Osteocyte (in vitro differentiated cells): ENCODE data around the gene DCDC2C. TPM values are rescaled to one million over a fixed set of nuclear protein-coding genes. Genes with fewer than 3 reads are reported as not detected.

Experiments used
- DNase-seq: peaks from one replicate; pipeline ENCODE4 v3.0.0; 2021; ENCODE audit warnings: mixed read lengths; ENCODE audit not compliant: unreplicated experiment; ENCODE audit errors: extremely low spot score
- H3K27ac Mint-ChIP-seq: one replicate; pipeline ENCODE4 v1.8.0; 2021; ENCODE audit warnings: mild to moderate bottlenecking, mixed read lengths; ENCODE audit not compliant: unreplicated experiment
- H3K27me3 Mint-ChIP-seq: one replicate; pipeline ENCODE4 v1.8.0; 2021; ENCODE audit warnings: mixed read lengths; ENCODE audit not compliant: unreplicated experiment
- H3K36me3 Mint-ChIP-seq: one replicate; pipeline ENCODE4 v1.8.0; 2021; ENCODE audit warnings: mixed read lengths; ENCODE audit not compliant: unreplicated experiment
- H3K4me1 Mint-ChIP-seq: one replicate; pipeline ENCODE4 v1.8.0; 2021; ENCODE audit warnings: mixed read lengths; ENCODE audit not compliant: unreplicated experiment
- H3K4me3 Mint-ChIP-seq: one replicate; pipeline ENCODE4 v1.8.0; 2021; ENCODE audit warnings: mild to moderate bottlenecking, moderate library complexity, mixed read lengths; ENCODE audit not compliant: unreplicated experiment
- H3K9me3 Mint-ChIP-seq: one replicate; pipeline ENCODE4 v1.8.0; 2021; ENCODE audit warnings: mixed read lengths; ENCODE audit not compliant: unreplicated experiment
- CTCF ChIP-seq: fragments of 200-600 bp; sonication (generic); IDR thresholded peaks from 2 replicates; pipeline ENCODE4 v1.5.0; 2021; ENCODE audit warnings: antibody characterized with exemption, mild to moderate bottlenecking, moderate library complexity
- total RNA-seq: library from RNA; stranded (reverse); gene quantifications from 2 replicates; pipeline ENCODE4 v1.2.1, GENCODE V29; 2021

DCDC2C gene
- total RNA-seq, 1 donor from 2014 or later, result not detected

GRCh38 chr2:3759331-3759730, 56.0 kb downstream of the DCDC2C start:
- H3K4me1 Mint-ChIP-seq, result peaks cover 4% of the 10 kb centered on the region
- peak; percentile 59 for DNase-seq
- H3K27ac Mint-ChIP-seq, result no peak overlapping the region
- H3K4me3 Mint-ChIP-seq, result no peak overlapping the region
- no peak for TF ChIP-seq CTCF
- no peaks in the 10 kb centered on the region for H3K9me3 Mint-ChIP-seq
- H3K36me3 Mint-ChIP-seq, result no peaks in the 10 kb centered on the region
- no peaks in the 10 kb centered on the region for H3K27me3 Mint-ChIP-seq

GRCh38 chr2:3759761-3760160, 56.4 kb downstream of the DCDC2C start:
- H3K4me1 Mint-ChIP-seq, result peaks cover 4% of the 10 kb centered on the region
- H3K36me3 Mint-ChIP-seq, result no peaks in the 10 kb centered on the region
- peak; percentile 32 for DNase-seq
- no peak for TF ChIP-seq CTCF
- no peaks in the 10 kb centered on the region for H3K27me3 Mint-ChIP-seq
- no peak overlapping the region for H3K4me3 Mint-ChIP-seq
- no peak overlapping the region for H3K27ac Mint-ChIP-seq
- H3K9me3 Mint-ChIP-seq, result no peaks in the 10 kb centered on the region

- no peaks in the 10 kb centered on the region for H3K9me3 Mint-ChIP-seq
- peaks cover 4% of the 10 kb centered on the region for H3K4me1 Mint-ChIP-seq
- no peak for TF ChIP-seq CTCF
- H3K27me3 Mint-ChIP-seq, result no peaks in the 10 kb centered on the region
- no peak for DNase-seq
- no peak overlapping the region for H3K27ac Mint-ChIP-seq
- H3K36me3 Mint-ChIP-seq, result no peaks in the 10 kb centered on the region
- no peak overlapping the region for H3K4me3 Mint-ChIP-seq
Observed at GRCh38 chr2:3761272-3761671, 57.9 kb downstream of the DCDC2C start.

GRCh38 chr2:3762771-3763447, 59.5 kb downstream of the DCDC2C start:
- Mint-ChIP-seq H3K4me3 (no peak overlapping the region), H3K4me1 (peaks cover 4% of the 10 kb centered on the region), H3K36me3 (no peaks in the 10 kb centered on the region), H3K27ac (no peak overlapping the region), H3K27me3 (no peaks in the 10 kb centered on the region), H3K9me3 (no peaks in the 10 kb centered on the region)
- no peak for TF ChIP-seq CTCF
- DNase-seq, result peak; percentile 73

- H3K9me3 Mint-ChIP-seq, result no peaks in the 10 kb centered on the region
- H3K27me3 Mint-ChIP-seq, result no peaks in the 10 kb centered on the region
- H3K4me3 Mint-ChIP-seq, result no peak overlapping the region
- no peaks in the 10 kb centered on the region for H3K36me3 Mint-ChIP-seq
- no peak overlapping the region for H3K27ac Mint-ChIP-seq
- TF ChIP-seq CTCF, result no peak
- DNase-seq, result peak; percentile 66
- H3K4me1 Mint-ChIP-seq, result no peaks in the 10 kb centered on the region
Observed at GRCh38 chr2:3766824-3767223, 63.4 kb downstream of the DCDC2C start.
